Measurements from ENCODE around the gene MAL. TPM values are rescaled to one million over a fixed set of nuclear protein-coding genes. Genes with fewer than 3 reads are reported as not detected.

MAL gene
- polyA plus RNA-seq, 1 of the 3 experiments (the other 2 are of a cell fraction): not detected

DNA sequence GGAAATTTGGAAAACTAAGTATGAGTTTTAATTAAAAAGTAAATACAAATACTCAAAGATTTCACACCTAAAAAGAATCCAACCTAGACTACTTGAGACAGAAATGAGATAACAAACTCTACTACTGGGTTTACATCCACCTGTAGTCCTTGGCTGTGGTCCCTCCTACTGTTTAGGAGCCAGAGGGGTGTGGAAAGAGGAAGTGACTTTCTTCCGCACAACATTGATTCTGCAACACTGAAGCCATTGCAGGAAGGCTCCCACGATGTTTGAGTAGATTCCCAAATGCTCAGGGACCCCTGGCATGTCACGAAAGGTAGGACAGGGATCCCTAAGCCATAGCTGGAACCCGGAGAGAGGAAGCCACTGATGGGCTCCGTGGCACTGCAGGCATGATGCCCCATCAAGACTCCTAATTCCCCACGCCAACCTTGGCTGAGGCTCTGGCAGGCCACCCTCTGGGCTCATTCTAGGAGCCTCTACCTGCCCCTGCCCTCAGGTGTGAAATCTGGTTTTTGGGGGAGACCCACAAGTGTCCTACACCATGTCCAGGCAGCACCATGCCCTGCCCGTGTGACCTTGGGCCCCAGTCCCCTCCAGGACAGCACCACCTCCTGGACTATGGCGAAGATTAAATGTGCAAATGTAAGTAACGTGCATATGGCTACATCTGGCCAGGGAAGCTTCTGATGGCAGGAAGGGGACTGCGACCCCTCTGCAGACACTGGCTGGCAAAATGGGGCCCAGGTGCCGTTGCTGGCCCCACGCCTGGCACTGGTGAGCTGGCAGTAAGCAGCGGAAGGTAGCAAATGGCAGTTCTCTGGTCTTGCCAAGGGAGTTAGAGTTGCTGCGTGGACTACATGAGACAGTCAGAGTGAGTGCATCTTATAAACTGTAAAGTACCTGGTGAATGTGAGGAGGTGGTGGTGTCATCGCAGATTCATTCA, 38.2 kb upstream of the MAL start:
- H3K27ac ChIP-seq (ENCODE audit: low read depth in 2 of 2, low read length in 1 of 2): no peak overlapping the region
- no peaks in the 10 kb centered on the region for H3F3A ChIP-seq (replicated peaks; ENCODE audit: insufficient read depth)
- H4K20me1 ChIP-seq (ENCODE audit: insufficient read depth): no peaks in the 10 kb centered on the region
- no peaks in the 10 kb centered on the region for H3K9me3 ChIP-seq
- H3K27me3 ChIP-seq (ENCODE audit: insufficient read depth): peaks cover 61% of the 10 kb centered on the region
- no peak overlapping the region for H3K4me3 ChIP-seq (ENCODE audit: low read depth in 2 of 2, low read length in 1 of 2)
- CTCF ChIA-PET: interaction anchor here (0.8 to 2.7 kb wide), 12 partner anchors 9 to 129 kb away, joined by 3 to 25 read pairs (median 5); no protein-coding TSS in a partner anchor
- no peaks in the 10 kb centered on the region for H3K9me2 ChIP-seq
- H2AFZ ChIP-seq (ENCODE audit: low read depth): no peak overlapping the region
- TF ChIP-seq GABPA (IDR thresholded peaks at IDR 0.05; ENCODE audit: low read depth): no peak
- TF ChIP-seq MXI1 (IDR thresholded peaks at IDR 0.05; ENCODE audit: low read depth, low read length): no peak
- no peak for TF ChIP-seq TCF12 (IDR thresholded peaks at IDR 0.05)
- no peak for TF ChIP-seq FOXM1 (IDR thresholded peaks at IDR 0.05; ENCODE audit: low read depth)
- no peak for TF ChIP-seq RAD21 (IDR thresholded peaks at IDR 0.05; ENCODE audit: low read length)
- TF ChIP-seq, protein P1, sequence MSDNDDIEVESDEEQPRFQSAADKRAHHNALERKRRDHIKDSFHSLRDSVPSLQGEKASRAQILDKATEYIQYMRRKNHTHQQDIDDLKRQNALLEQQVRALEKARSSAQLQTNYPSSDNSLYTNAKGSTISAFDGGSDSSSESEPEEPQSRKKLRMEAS (IDR thresholded peaks at IDR 0.05; ENCODE audit: low read depth): no peak
- TF ChIP-seq, protein P2, sequence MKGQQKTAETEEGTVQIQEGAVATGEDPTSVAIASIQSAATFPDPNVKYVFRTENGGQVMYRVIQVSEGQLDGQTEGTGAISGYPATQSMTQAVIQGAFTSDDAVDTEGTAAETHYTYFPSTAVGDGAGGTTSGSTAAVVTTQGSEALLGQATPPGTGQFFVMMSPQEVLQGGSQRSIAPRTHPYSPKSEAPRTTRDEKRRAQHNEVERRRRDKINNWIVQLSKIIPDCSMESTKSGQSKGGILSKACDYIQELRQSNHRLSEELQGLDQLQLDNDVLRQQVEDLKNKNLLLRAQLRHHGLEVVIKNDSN (IDR thresholded peaks at IDR 0.05; ENCODE audit: borderline replicate concordance, low read depth): no peak
- no peak for TF ChIP-seq JUND (IDR thresholded peaks at IDR 0.05)
- TF ChIP-seq RFX5 (IDR thresholded peaks at IDR 0.05; ENCODE audit: low read length): no peak
- no peaks in the 10 kb centered on the region for H3K36me3 ChIP-seq (replicated peaks in 1 of 2; ENCODE audit: control insufficient read depth in 1 of 2, insufficient read depth in 2 of 2, low read length in 1 of 2)
- H3K9ac ChIP-seq: no peak overlapping the region
- no peaks in the 10 kb centered on the region for H3K79me2 ChIP-seq (ENCODE audit: insufficient read depth)
- WGBS (ENCODE audit: low lambda C conversion rate): 7% methylated on average over 14 of the region's 15 CpGs
- POLR2A ChIA-PET: no interaction called here
- no peak for DNase-seq
- no peaks in the 10 kb centered on the region for H3K4me1 ChIP-seq (ENCODE audit: control insufficient read depth in 1 of 2, insufficient read depth in 2 of 2, low read depth in 1 of 2, low read length in 1 of 2)
- no peak overlapping the region for H3K4me2 ChIP-seq

DNA sequence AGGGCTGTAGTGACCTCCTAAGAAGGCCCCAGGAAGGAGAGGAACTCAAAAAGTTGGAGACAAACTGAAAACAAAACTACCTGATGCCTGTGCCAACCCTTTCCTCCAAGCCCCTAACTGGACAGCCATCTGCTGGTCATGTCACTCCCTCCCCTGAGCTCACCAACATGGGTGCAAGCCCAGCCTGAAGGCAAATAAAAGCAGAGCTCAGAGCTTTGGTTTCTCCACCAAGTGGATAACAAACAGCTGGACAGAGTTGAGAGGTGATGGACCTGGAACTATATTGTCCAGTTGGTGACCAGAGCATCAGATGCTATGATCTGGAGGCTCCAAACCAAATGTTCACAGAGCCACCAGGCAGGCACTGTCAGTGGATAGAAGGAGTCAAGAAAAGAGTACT, 34.6 kb upstream of the MAL start:
- no peak for TF ChIP-seq FOXJ3 (CRISPR knock-in tag; IDR thresholded peaks at IDR 0.05)
- TF ChIP-seq, protein P3, sequence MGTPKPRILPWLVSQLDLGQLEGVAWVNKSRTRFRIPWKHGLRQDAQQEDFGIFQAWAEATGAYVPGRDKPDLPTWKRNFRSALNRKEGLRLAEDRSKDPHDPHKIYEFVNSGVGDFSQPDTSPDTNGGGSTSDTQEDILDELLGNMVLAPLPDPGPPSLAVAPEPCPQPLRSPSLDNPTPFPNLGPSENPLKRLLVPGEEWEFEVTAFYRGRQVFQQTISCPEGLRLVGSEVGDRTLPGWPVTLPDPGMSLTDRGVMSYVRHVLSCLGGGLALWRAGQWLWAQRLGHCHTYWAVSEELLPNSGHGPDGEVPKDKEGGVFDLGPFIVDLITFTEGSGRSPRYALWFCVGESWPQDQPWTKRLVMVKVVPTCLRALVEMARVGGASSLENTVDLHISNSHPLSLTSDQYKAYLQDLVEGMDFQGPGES (IDR thresholded peaks at IDR 0.05; ENCODE audit: low read depth, low read length): no peak
- TF ChIP-seq, protein P2 (IDR thresholded peaks at IDR 0.05; ENCODE audit: borderline replicate concordance, low read depth): no peak
- no peaks in the 10 kb centered on the region for H3K79me2 ChIP-seq (ENCODE audit: insufficient read depth)
- no peak overlapping the region for H2AFZ ChIP-seq (ENCODE audit: low read depth)
- no peaks in the 10 kb centered on the region for H3K9me3 ChIP-seq
- no peak overlapping the region for H3K4me2 ChIP-seq
- H3K27ac ChIP-seq (ENCODE audit: low read depth in 2 of 2, low read length in 1 of 2): no peak overlapping the region
- no peak for DNase-seq
- H3F3A ChIP-seq (replicated peaks; ENCODE audit: insufficient read depth): no peaks in the 10 kb centered on the region
- no peaks in the 10 kb centered on the region for H3K36me3 ChIP-seq (replicated peaks in 1 of 2; ENCODE audit: control insufficient read depth in 1 of 2, insufficient read depth in 2 of 2, low read length in 1 of 2)
- no peak overlapping the region for H3K9ac ChIP-seq
- CTCF ChIA-PET: interaction anchor here (1.3 kb wide), 1 partner anchor 34 kb away, joined by 5 read pairs; no protein-coding TSS in a partner anchor
- no peaks in the 10 kb centered on the region for H3K9me2 ChIP-seq
- H3K27me3 ChIP-seq (ENCODE audit: insufficient read depth): peaks cover 82% of the 10 kb centered on the region
- H4K20me1 ChIP-seq (ENCODE audit: insufficient read depth): no peaks in the 10 kb centered on the region
- no peaks in the 10 kb centered on the region for H3K4me1 ChIP-seq (ENCODE audit: control insufficient read depth in 1 of 2, insufficient read depth in 2 of 2, low read depth in 1 of 2, low read length in 1 of 2)
- POLR2A ChIA-PET: no interaction called here
- H3K4me3 ChIP-seq (ENCODE audit: low read depth in 2 of 2, low read length in 1 of 2): no peak overlapping the region

All from SK-N-SH (cell line).